DMS79 (cell line): ENCODE measurements around the gene TEF.
"Not testable (repeated sequence)": the region's sequence is repeated elsewhere in the genome, so short reads cannot be mapped to it uniquely, and the experiment has no call there.

Experiments used
- DNase-seq: peaks from one replicate; lab custom pipeline; 2025; lab: John Stamatoyannopoulos, UW

Gene TEF

GRCh38 chr22:41425660-41426365, 44.1 kb downstream of the TEF start:
- peak; percentile 38 for DNase-seq

GRCh38 chr22:41429232-41429950, 47.6 kb downstream of the TEF start:
- DNase-seq, result no peak

GRCh38 chr22:41429951-41430332, 48.2 kb downstream of the TEF start:
- DNase-seq, result no peak

GRCh38 chr22:41431656-41432055, 49.9 kb downstream of the TEF start:
- no peak for DNase-seq

GRCh38 chr22:41433480-41433879, 51.7 kb downstream of the TEF start:
- not testable (repeated sequence) for DNase-seq

GRCh38 chr22:41434361-41435003, 52.7 kb downstream of the TEF start:
- not testable (repeated sequence) for DNase-seq

GRCh38 chr22:41435560-41435959, 53.8 kb downstream of the TEF start:
- no peak for DNase-seq

- DNase-seq, result no peak
Measured at GRCh38 chr22:41436322-41437113, 54.8 kb downstream of the TEF start.

- no peak for DNase-seq
Measured at GRCh38 chr22:41437198-41437597, 55.5 kb downstream of the TEF start.

GRCh38 chr22:41440511-41440910, 58.8 kb downstream of the TEF start:
- DNase-seq, result not testable (repeated sequence)

GRCh38 chr22:41442240-41442792, 60.6 kb downstream of the TEF start:
- DNase-seq, result no peak

- DNase-seq, result peak; percentile 87
Measured at GRCh38 chr22:41444360-41445128, 62.8 kb downstream of the TEF start.

GRCh38 chr22:41445129-41446056, 63.7 kb downstream of the TEF start:
- no peak for DNase-seq

GRCh38 chr22:41446057-41446501, 64.3 kb downstream of the TEF start:
- DNase-seq, result no peak

GRCh38 chr22:41446639-41447434, 65.1 kb downstream of the TEF start, which contains the start of gene TOB2:
Gene TOB2 (minus strand): TSS chr22:41446801. CDS start chr22:41437345, 9,456 bp downstream.
- DNase-seq, result peak; percentile 54

GRCh38 chr22:41447435-41448188, 65.9 kb downstream of the TEF start:
- peak; percentile 17 for DNase-seq

- peak; percentile 86 for DNase-seq
Measured at GRCh38 chr22:41448189-41448808, 66.6 kb downstream of the TEF start.
